Measurements from ENCODE around the gene PCBD2.

- TF ChIP-seq CTCF (IDR thresholded peaks at IDR 0.05; ENCODE audit: borderline replicate concordance, extremely low read depth, low read length, poor library complexity, severe bottlenecking) (no peak), EZH2 (IDR thresholded peaks at IDR 0.05; ENCODE audit: borderline replicate concordance, low read depth, low read length, severe bottlenecking) (no peak)
These were observed 88.2 kb downstream of the PCBD2 start for GRCh38 chr5:134993161-134993560.

Data from DND-41 (cell line).